GM18951 (cell line): ENCODE data around the gene PTCD3.

Experiments used
- POLR2A ChIP-seq: IDR thresholded peaks from 4 replicates; pipeline ENCODE4 v1.6.1; 2011; ENCODE audit warnings: mild to moderate bottlenecking; ENCODE audit not compliant: insufficient read length, insufficient read depth; ENCODE audit errors: extremely low read depth
- in situ Hi-C: fragments of 300-500 bp; cut with MboI; formaldehyde crosslinking; loops from one replicate; pipeline ENCODE4 v1.12.0; 2022; ENCODE audit warnings: low sequenced_read_pairs, mixed read lengths, inconsistent platforms; ENCODE audit not compliant: unreplicated experiment

Gene PTCD3

DNA sequence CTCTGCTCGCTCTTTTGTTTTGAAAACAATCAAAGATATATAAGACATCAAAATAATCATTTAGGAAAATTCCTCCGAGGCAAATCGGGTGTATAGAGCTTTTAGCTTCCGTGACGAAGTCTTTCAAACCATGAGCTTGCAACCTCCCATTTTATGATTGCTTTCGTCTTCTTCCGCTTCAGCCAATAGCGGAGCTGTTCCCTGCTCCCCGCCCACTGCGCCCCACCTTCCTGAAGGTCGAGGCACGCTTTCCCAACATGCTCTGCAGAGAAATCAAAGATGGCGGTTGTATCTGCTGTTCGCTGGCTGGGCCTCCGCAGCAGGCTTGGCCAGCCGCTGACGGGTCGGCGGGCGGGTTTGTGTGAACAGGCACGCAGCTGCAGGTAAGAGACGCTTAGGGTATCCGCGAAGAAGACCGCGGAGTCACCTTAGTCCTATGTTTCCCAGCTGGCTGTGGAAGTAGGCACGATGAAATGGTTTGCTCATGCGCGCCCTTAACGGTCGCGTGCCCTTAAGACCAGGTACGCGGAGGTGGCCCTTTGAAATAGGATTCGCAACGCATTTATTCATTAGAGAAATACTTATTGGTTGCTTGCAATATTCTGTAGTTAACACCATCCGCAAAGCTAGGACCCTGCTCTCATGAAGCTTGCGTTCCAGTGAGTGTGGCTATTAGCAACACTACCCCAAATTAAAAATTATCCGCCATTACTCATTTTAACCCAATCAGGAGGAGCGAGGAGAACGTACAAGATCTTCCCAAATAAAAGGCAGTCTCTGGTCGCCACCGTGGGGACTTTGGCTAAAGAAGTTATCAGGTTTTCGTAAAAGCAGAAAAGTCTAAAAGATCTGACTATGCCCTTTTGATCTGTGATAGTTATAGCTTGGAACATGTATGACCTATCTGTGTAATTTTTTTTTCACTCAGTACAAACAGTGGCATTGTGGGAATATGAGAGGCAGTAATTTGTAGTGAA is at the start of gene PTCD3:
TSS of gene PTCD3 (plus strand) at position 267 of the 977 bp plus-strand sequence. CDS start at position 280, 13 bp downstream.
- in situ Hi-C loops, result no loop called here
- TF ChIP-seq POLR2A, result peak; percentile 94

DNA sequence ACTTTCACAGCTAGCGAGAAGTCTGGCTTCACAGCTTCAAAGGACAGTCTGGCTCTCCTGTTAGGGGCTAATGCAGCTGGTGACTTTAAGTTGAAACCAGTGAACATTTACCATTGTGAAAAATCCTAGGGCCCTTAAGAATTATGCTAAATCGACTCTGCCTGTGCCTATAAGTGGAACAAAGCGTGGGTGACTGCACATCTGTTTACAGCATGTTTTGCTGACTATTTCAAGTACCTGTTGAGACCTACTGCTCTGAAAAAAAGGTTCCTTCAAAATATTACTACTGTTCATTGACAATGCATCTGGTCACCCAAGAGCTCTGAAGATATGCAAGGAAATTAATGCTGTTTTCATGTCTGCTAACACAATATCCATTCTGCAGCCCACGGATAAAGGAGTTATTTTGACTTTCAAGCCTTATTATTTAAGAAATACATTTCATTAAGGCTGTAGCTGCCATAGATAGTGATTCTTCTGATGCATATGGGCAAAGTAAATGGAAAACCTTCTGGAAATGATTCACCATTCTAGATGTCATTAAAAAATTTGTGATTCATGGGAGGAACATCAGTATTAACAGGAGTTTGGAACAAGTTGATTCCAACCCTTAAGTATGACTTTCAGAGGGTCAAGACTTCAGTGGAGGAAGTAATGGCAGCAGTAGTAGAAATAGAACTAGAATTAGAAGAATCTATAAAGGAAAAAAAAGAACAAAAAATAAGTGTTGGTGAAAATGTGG is 49.3 kb upstream of the PTCD3 start:
- in situ Hi-C loops, result no loop called here
- TF ChIP-seq POLR2A, result no peak

DNA sequence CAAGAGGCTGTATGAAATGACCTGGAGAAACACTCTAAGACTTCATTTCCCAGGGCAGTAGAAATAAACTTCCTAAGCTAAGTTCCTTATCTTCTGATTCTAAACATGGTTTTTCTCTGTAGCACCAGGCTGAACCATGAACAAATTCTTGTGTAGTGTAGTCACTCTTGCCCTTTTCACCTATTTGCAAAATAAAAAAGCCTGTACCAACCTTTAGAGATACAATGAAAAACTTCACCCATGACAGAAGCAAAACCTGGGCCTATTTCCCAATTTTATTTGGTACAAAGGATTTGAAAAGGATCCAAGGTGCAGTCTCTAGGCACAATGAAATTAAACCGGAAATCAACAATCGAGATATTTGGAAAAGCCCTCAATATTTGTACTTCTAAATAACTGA is 44.0 kb upstream of the PTCD3 start:
- in situ Hi-C loops, result no loop called here
- no peak for TF ChIP-seq POLR2A

DNA sequence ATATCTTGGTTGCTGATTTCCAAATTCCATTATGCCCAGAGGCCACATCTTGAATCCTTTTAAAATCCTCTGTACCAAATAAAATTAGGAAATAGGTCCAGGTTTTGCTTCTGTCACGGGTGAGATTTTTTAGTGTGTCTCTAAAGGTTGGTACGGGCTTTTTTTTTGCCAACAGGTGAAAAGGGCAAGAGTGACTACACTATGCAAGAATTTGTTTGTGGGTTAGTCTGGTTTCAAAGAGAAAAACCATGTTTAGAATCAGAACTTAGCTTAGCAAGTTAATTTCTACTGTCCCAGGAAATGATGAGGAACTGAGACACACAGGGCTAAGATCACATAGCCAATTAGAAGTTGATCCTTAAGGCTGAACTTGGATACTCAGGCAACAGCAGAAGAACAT is 42.0 kb upstream of the PTCD3 start:
- no peak for TF ChIP-seq POLR2A
- in situ Hi-C loops, result no loop called here

DNA sequence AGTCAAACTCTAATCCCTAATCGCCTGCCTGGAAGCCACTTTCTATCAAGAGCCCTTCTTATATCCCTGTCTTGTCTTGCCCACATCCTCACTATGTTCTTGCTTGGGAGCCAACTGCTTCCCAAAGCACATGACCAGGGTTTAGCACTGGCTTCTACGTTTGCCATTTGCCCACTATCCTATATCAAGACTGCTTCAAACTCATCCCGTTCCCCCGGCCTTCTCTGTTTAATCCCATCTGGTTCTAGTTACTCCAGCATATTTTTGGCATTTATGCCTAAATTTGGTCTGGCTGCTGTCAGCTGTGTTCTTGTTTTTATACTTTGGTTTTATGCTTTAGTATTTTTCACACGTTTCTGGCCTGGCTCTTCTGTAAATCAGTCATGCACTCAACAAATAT is 40.5 kb upstream of the PTCD3 start:
- in situ Hi-C loops, result no loop called here
- TF ChIP-seq POLR2A, result no peak

DNA sequence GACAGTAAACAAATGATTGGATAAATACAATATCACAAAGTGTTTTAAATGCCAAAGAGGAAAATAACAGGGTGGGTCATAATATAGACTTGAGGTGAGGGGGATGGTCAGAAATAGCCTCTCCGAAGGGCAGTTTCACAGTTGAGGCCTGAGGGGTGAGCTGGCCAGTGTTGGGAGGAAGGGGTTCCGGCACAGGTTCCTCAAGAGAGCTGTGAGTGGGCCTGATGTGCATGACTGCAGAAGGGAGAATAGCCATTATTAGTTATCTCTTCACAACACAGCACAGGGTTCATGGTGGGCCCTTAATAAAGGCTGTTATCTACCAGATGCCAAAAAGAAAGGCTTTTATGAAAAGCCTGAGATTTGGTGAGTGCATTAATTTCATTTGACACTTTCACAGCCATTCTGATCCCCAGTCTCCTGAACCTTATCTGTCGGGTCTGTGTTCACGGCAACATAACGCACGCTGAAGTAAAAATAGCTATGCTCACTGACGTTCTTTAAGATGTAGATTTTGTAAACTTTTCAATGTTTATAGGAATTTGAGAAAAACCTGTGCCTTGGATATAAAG is 39.9 kb upstream of the PTCD3 start:
- in situ Hi-C loops, result no loop called here
- no peak for TF ChIP-seq POLR2A

DNA sequence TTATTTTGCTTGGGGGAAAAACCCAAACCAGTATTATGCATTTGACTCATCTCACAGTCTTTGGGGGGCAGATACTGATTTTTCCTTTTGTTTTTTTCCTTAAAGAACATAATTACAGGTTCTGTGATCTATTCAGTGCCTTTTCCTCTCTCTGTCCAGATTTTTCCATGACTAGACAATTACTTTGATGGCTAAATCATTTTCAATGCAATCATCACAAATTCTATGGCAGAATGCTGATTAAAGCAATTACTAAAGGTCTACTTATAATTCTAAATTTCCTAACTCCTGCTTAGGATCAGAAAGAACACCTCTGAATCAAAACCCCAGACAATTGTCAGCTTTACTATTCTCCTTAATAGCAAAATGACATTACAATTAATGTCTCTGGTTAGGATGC is 39.1 kb upstream of the PTCD3 start:
- TF ChIP-seq POLR2A, result no peak
- in situ Hi-C loops, result no loop called here

DNA sequence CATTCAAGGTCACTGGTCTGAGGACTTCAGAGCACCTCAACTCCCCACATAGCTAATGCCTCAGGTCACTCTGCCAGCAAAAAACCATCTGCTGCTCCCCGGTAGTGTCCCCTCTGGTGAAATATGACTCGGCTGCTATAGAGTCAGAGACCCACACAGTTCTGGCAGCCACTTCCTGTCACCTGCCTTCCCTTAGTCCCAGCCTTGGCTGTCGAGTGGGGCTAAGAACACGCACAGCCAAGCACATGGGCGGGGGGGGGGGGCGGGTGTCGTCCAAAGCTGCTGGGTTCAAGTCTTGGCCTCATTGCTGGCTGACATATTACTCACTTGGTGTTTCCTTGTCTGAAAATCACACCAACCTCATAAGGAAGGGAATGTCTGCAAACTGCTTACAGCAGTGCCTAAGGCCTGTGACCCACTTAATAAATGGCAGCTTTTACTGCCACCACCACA is 37.9 kb upstream of the PTCD3 start:
- in situ Hi-C loops, result no loop called here
- no peak for TF ChIP-seq POLR2A

DNA sequence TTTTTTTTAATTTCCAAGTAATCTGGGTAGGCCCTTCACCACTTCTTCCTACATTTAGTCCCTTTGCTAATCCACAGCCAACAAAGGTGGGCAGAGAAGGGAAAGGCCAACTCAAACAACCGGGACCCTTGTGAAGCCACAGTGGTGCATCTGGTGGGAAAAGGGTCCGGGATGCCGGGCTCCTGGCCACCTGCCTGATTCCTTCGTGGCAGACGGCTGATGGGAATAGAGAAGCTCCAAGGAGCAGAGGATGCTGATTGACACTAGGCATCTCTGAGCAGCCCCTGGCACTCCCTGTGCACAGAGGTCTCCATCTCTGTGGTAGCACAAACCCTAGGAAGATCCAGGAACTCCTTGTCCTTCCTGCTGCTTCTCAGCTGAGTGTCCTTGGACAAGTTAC is 37.4 kb upstream of the PTCD3 start:
- in situ Hi-C loops, result no loop called here
- no peak for TF ChIP-seq POLR2A

DNA sequence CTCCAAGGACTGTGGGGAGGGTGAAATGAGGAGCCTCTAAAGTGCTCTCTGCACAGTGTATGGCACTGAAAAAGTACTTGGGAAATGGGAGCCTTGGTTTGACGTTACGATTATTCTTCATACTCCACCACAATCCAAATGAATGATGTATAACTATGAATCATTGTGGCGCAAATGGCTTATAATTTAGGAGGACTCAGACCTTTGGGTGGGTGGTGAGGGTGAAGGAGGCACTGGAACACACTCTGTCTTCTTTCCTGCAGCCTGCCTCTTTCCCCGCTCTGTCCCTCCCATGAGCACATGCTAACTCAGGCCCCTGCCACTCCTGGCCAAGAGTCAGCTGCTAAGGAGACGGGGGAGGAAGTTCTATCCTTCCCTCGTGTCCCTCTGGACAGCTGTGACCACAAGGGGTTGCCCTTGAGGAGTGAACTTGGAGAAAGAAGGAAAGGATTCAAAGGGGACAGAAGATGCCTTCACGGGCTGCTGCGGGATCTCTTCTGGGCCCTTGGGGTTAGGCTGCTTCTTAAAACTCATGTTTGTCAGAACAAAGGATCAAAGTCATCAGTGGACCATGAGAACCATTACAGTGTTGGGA is 36.8 kb upstream of the PTCD3 start:
- no peak for TF ChIP-seq POLR2A
- in situ Hi-C loops, result no loop called here

DNA sequence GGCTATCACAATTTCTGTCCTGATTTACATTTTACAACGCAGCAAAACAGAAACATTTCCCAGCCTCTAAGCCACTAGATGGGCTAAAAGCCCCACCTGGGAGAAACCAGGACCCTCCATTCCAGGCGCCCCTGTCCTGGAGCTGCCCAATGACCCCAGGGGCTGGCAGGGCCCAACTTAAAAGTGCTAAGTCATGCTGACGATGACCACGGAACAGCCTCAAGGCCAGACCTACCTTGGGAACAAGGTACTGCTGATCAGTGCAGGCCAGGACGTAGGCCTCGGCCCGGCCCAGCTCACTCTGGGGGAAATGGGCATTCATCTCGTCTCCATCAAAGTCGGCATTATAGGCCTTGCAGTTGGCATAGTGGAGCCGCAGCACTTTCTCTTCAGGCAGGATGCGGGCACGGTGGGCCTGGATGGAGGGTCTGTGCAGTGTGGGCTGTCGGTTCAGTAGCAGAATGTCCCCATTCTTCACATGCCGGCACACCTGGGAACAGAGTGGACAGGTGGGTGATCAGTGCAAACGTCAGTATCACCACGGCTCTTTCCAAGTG is 36.2 kb upstream of the PTCD3 start:
- TF ChIP-seq POLR2A, result no peak
- in situ Hi-C loops, result no loop called here

DNA sequence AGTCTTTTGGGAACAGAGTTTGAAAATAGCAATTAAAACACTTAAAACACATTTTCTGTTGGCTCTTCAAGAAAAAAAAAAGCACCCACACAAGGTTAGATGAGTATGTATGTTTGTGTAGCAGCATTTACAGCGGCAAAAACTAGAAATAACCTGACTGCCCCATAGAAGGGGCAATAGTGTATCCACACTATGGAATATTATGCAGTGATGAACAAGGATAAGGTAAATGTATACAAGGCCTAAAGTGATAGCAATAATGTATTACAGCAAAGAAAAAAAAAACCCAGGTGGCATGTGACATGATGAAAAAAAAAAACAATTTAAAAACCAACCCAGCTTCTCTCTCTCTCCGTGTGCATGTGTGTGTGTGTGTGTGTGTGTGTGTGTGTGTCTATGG is 35.2 kb upstream of the PTCD3 start:
- TF ChIP-seq POLR2A, result no peak
- in situ Hi-C loops, result no loop called here
